Fibroblast of the aortic adventitia (primary cell): ENCODE data around the gene ACAA1. TPM values are rescaled to one million over a fixed set of nuclear protein-coding genes. Genes with fewer than 3 reads are reported as not detected.
A peak's percentile ranks its signal among the peaks of the same experiment; 100 is the strongest.

Experiments
- DNase-seq: peaks from one replicate; pipeline ENCODE4 v3.0.0-alpha.2; 2010; ENCODE audit warnings: low read depth
- H3K4me3 ChIP-seq: 2 replicates; pipeline ENCODE4 v1.5.1; 2011; ENCODE audit warnings: low read depth, mild to moderate bottlenecking, control low read depth, low read length, moderate library complexity
- CTCF ChIP-seq: IDR thresholded peaks from 2 replicates; pipeline ENCODE4 v1.5.1; 2011; ENCODE audit warnings: mild to moderate bottlenecking, low read length, control low read depth, inconsistent platforms; ENCODE audit not compliant: insufficient read depth
- total RNA-seq: library from RNA; depleted of rRNA; stranded (reverse); fragments of >200 nt; gene quantifications from 2 replicates; pipeline ENCODE4 v1.2.3, GENCODE V29; 2012; ENCODE audit warnings: low replicate concordance

The ACAA1 gene
- total RNA-seq, 1 donor: 20.6 TPM

- TF ChIP-seq CTCF: no peak
- no peak overlapping the region for H3K4me3 ChIP-seq
- DNase-seq: peak; percentile 86
These were observed 17.1 kb upstream of the ACAA1 start for GRCh38 chr3:38154033-38154494.

GRCh38 chr3:38153221-38153620 lies 16.3 kb upstream of the ACAA1 start:
- no peak overlapping the region for H3K4me3 ChIP-seq
- TF ChIP-seq CTCF: no peak

GRCh38 chr3:38152609-38153008 lies 15.7 kb upstream of the ACAA1 start:
- TF ChIP-seq CTCF: no peak
- no peak for DNase-seq
- H3K4me3 ChIP-seq: no peak overlapping the region

More at GRCh38 chr3:38153221-38153620, 16.3 kb upstream of the ACAA1 start:
- no peak for DNase-seq

- no peak overlapping the region for H3K4me3 ChIP-seq
- no peak for TF ChIP-seq CTCF
- DNase-seq: peak; percentile 49
These were observed 14.8 kb upstream of the ACAA1 start for GRCh38 chr3:38151667-38152265.

GRCh38 chr3:38150780-38151528 lies 14.0 kb upstream of the ACAA1 start:
- peak; percentile 14 for TF ChIP-seq CTCF
- DNase-seq: peak; percentile 22

GRCh38 chr3:38149708-38150107 lies 12.8 kb upstream of the ACAA1 start:
- no peak overlapping the region for H3K4me3 ChIP-seq
- TF ChIP-seq CTCF: no peak
- DNase-seq: no peak

More at GRCh38 chr3:38150780-38151528, 14.0 kb upstream of the ACAA1 start:
- H3K4me3 ChIP-seq: no peak overlapping the region
